CD14-positive monocyte (primary cell): ENCODE results near the gene USP11. TPM values are rescaled to one million over a fixed set of nuclear protein-coding genes. Genes with fewer than 3 reads are reported as not detected.

Experiments used
- DNase-seq, 3 donors: peaks; one replicate each; pipeline ENCODE4 v3.0.0-alpha.2; 2011 to 2022
- H2AFZ ChIP-seq: 2 replicates; pipeline ENCODE4 v1.6.0; 2012; ENCODE audit warnings: mild to moderate bottlenecking, low read depth, low read length, inconsistent platforms; ENCODE audit not compliant: insufficient read depth, poor library complexity, severe bottlenecking
- H3K27ac ChIP-seq, 2 donors: 1 replicate in 1 of 2; 2 replicates in 1 of 2; pipeline ENCODE4 v1.5.1; 2012 to 2013; ENCODE audit warnings: low read length in 2 of 2, control low read depth in 1 of 2, inconsistent platforms in 1 of 2, low read depth in 1 of 2, mild to moderate bottlenecking in 1 of 2
- H3K27me3 ChIP-seq, 2 donors: one replicate each; pipeline versions ENCODE4 v1.6.0 to v1.6.1; 2011 to 2013; ENCODE audit warnings: low read length in 2 of 2; ENCODE audit not compliant: control insufficient read depth in 2 of 2, insufficient read depth in 2 of 2
- H3K36me3 ChIP-seq, 2 donors: replicated peaks in 1 of 2; 1 replicate in 1 of 2; 2 replicates in 1 of 2; pipeline versions ENCODE4 v1.5.1 to v1.6.1; 2012 to 2013; ENCODE audit warnings: low read length in 2 of 2, control low read depth in 1 of 2, inconsistent platforms in 1 of 2, mild to moderate bottlenecking in 1 of 2; ENCODE audit not compliant: insufficient read depth in 2 of 2, control insufficient read depth in 1 of 2
- H3K4me1 ChIP-seq, 2 donors: 1 replicate in 1 of 2; 2 replicates in 1 of 2; pipeline versions ENCODE4 v1.5.1 to v1.6.1; 2012 to 2013; ENCODE audit warnings: low read length in 2 of 2, control low read depth in 1 of 2, inconsistent platforms in 1 of 2, mild to moderate bottlenecking in 1 of 2, moderate library complexity in 1 of 2; ENCODE audit not compliant: insufficient read depth in 2 of 2, control insufficient read depth in 1 of 2
- H3K4me2 ChIP-seq: replicated peaks from 2 replicates; pipeline ENCODE3; 2012; ENCODE audit warnings: low read length, moderate library complexity, mild to moderate bottlenecking; ENCODE audit not compliant: poor library complexity, severe bottlenecking; ENCODE audit errors: extremely low read depth
- H3K4me3 ChIP-seq, 3 experiments: fragments of 200-600 bp in 1 of 3; sonication (generic) in 1 of 3; replicated peaks in 1 of 3; 1 replicate in 2 of 3; 2 replicates in 1 of 3; pipeline ENCODE4 v1.5.1; 2011 to 2013; ENCODE audit warnings: low read length in 3 of 3, mild to moderate bottlenecking in 3 of 3, control low read depth in 2 of 3, low read depth in 2 of 3, inconsistent platforms in 1 of 3, moderate library complexity in 1 of 3
- H3K79me2 ChIP-seq: 2 replicates; pipeline ENCODE4 v1.6.0; 2012; ENCODE audit warnings: mild to moderate bottlenecking, control low read depth, inconsistent platforms, low read length, moderate library complexity; ENCODE audit not compliant: insufficient read depth
- H3K9ac ChIP-seq: 2 replicates; pipeline ENCODE4 v1.6.0; 2017; ENCODE audit warnings: low read length, mild to moderate bottlenecking; ENCODE audit not compliant: insufficient read depth, poor library complexity, severe bottlenecking
- H3K9me3 ChIP-seq, 2 donors: replicated peaks in 1 of 2; 1 replicate in 1 of 2; 2 replicates in 1 of 2; pipeline versions ENCODE4 v1.5.1 to v1.6.1; 2012 to 2013; ENCODE audit warnings: low read length in 2 of 2, control low read depth in 1 of 2; ENCODE audit not compliant: control insufficient read depth in 1 of 2, insufficient read depth in 1 of 2
- H4K20me1 ChIP-seq: 2 replicates; pipeline ENCODE4 v1.6.0; 2012; ENCODE audit warnings: mild to moderate bottlenecking, low read length, control low read depth, moderate library complexity; ENCODE audit not compliant: insufficient read depth
- H3K27ac Mint-ChIP-seq, 7 donors: one replicate each; pipeline ENCODE4 v1.8.0; 2020; ENCODE audit warnings: mild to moderate bottlenecking in 7 of 7, mixed read lengths in 7 of 7, moderate library complexity in 6 of 7, inconsistent platforms in 2 of 7
- H3K27me3 Mint-ChIP-seq, 3 donors: one replicate each; pipeline ENCODE4 v1.8.0; 2021 to 2022; ENCODE audit warnings: low read depth in 3 of 3, mild to moderate bottlenecking in 3 of 3, mixed read lengths in 3 of 3, moderate library complexity in 3 of 3, inconsistent platforms in 1 of 3
- H3K36me3 Mint-ChIP-seq, 2 donors: one replicate each; pipeline ENCODE4 v1.8.0; 2020; ENCODE audit warnings: mixed read lengths in 2 of 2, inconsistent platforms in 1 of 2, mild to moderate bottlenecking in 1 of 2
- H3K4me1 Mint-ChIP-seq: one replicate; pipeline ENCODE4 v1.8.0; 2020; ENCODE audit warnings: mild to moderate bottlenecking, mixed read lengths
- H3K4me3 Mint-ChIP-seq, 2 donors: one replicate each; pipeline ENCODE4 v1.8.0; 2020; ENCODE audit warnings: mild to moderate bottlenecking in 2 of 2, mixed read lengths in 2 of 2, moderate library complexity in 1 of 2
- H3K9me3 Mint-ChIP-seq, 7 donors: one replicate each; pipeline ENCODE4 v1.8.0; 2020 to 2022; ENCODE audit warnings: mixed read lengths in 7 of 7, mild to moderate bottlenecking in 6 of 7, moderate library complexity in 6 of 7, inconsistent platforms in 2 of 7
- CTCF ChIP-seq: fragments of 200-600 bp; IDR thresholded peaks from one replicate; pipeline ENCODE4 v1.8.0; 2022; ENCODE audit warnings: antibody characterized with exemption, mild to moderate bottlenecking
- WGBS: methylation state at CpG from one replicate; pipeline ENCODE4 v1.1.5; 2013; ENCODE audit warnings: missing lambda C conversion rate; ENCODE audit not compliant: insufficient coverage; 5-methylcytosine and 5-hydroxymethylcytosine counted together
- intact Hi-C, 2 donors: fragments of 100-400 bp; cut with micrococcal nuclease; formaldehyde crosslinking; loops; one replicate each; pipeline versions ENCODE4 v1.15.0 to v1.15.1; 2023
- polyA plus RNA-seq, 3 donors: library from polyadenylated mRNA; depleted of rRNA in 1 of 3; unstranded in 2 of 3; stranded (reverse) in 1 of 3; fragments of 300-500 nt in 2 of 3; fragments of >200 nt in 1 of 3; fragmentation: Illumina TruSeq in 2 of 3; gene quantifications; 1 replicate in 2 of 3; 2 replicates in 1 of 3; pipeline ENCODE4 v1.2.3, GENCODE V29; 2012 to 2021

Gene USP11
- polyA plus RNA-seq, 3 donors: 6.7 to 9.7 (median 8.8) TPM

GRCh38 chrX:47233333-47234113 is 714 bp downstream of the USP11 start:
- Mint-ChIP-seq H3K27ac (peak overlapping the region; percentile 99 to 100 (median 100)), H3K4me3 (peak overlapping the region; percentile 87 to 96), H3K4me1 (peaks cover 4% of the 10 kb centered on the region), H3K27me3 (peaks cover 0 to 58% (median 0%) of the 10 kb centered on the region in 3 donors), H3K36me3 (peaks cover 6 to 24% of the 10 kb centered on the region in 2 donors), H3K9me3 (peaks cover 0 to 11% (median 0%) of the 10 kb centered on the region in 7 donors)
- Histone ChIP-seq H3K4me1 (peaks cover 8 to 14% of the 10 kb centered on the region in 2 donors), H3K36me3 (peaks cover 3 to 5% of the 10 kb centered on the region in 2 donors), H3K27me3 (peaks cover 0 to 17% of the 10 kb centered on the region in 2 donors), H2AFZ (peak overlapping the region; percentile 47), H3K9ac (peak overlapping the region; percentile 86), H3K4me2 (peak overlapping the region; percentile 72), H3K27ac (peak overlapping the region; percentile 93 to 95), H3K9me3 (no peaks in the 10 kb centered on the region), H3K79me2 (peaks cover 14% of the 10 kb centered on the region), H3K4me3 (peak overlapping the region; percentile 76 to 82 (median 77)), H4K20me1 (no peaks in the 10 kb centered on the region)
- intact Hi-C loops: loop anchor here in 1 of 2 donors (2.0 kb wide), 1 partner anchor 15 kb away; the partner anchor contains the start of gene CDK16
- DNase-seq: peak; percentile 91 to 97 (median 95)
- WGBS: under 1% methylated on average over 31 of the region's 51 CpGs
- TF ChIP-seq CTCF: no peak

- peak overlapping the region in 1 of 3 experiments; percentile 77 for H3K4me3 ChIP-seq
- peaks cover 0 to 19% of the 10 kb centered on the region in 2 donors for H3K27me3 ChIP-seq
- Mint-ChIP-seq H3K27ac (peak overlapping the region in 5 of 7 donors; percentile 28 to 100 (median 81)), H3K4me3 (peak overlapping the region in 1 of 2 donors; percentile 15), H3K4me1 (peaks cover 4% of the 10 kb centered on the region), H3K36me3 (peaks cover 0 to 13% of the 10 kb centered on the region in 2 donors), H3K27me3 (peaks cover 0 to 61% (median 0%) of the 10 kb centered on the region in 3 donors), H3K9me3 (peaks cover 0 to 11% (median 0%) of the 10 kb centered on the region in 7 donors)
- H3K4me1 ChIP-seq: peaks cover 8 to 14% of the 10 kb centered on the region in 2 donors
- no peak overlapping the region for H3K4me2 ChIP-seq
- no peaks in the 10 kb centered on the region for H4K20me1 ChIP-seq
- H2AFZ ChIP-seq: no peak overlapping the region
- H3K27ac ChIP-seq: no peak overlapping the region
- no CpG with 5 or more reads among the region's 3 CpGs for whole genome bisulfite sequencing
- no peak overlapping the region for H3K9ac ChIP-seq
- H3K9me3 ChIP-seq: no peaks in the 10 kb centered on the region
- peak in 1 of 3 donors; percentile 13 for DNase-seq
- no peak for TF ChIP-seq CTCF
- intact Hi-C loops: no loop called here
- no peaks in the 10 kb centered on the region for H3K36me3 ChIP-seq
- peaks cover 14% of the 10 kb centered on the region for H3K79me2 ChIP-seq
Measured at GRCh38 chrX:47234583-47234982, 1.8 kb downstream of the USP11 start.
